OCI-M2 (cell line): ENCODE results near the gene APAF1.
"Not testable (repeated sequence)": the region's sequence is repeated elsewhere in the genome, so short reads cannot be mapped to it uniquely, and the experiment has no call there.

Experiments
- DNase-seq: peaks from one replicate; lab custom pipeline; 2025; ENCODE audit not compliant: unreplicated experiment; lab: John Stamatoyannopoulos, UW

The APAF1 gene

DNA sequence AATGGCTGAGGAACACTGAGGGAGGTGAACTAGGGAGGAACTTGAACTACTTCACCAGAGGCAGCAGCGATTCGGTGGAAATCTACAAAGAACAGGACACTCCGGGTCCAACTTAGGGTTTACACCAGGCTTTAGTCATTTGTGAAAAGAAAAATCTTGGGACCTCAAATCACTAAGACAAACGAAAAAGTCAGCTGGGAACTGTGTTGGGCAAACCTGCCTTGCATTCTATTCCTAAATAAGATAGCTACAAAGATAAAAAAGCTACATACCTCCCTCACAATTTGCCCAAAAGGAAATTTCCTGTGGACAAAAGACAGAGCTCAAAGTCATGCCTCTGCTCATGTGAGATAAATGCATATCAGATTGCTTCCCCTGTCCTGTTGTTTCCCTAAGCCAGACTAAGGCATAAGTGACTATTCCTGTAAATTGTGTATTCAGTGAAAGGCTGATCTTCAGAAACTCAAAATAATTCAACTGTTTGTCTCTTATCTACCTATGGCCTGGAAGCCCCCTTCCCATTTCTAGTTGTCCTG lies 106.6 kb downstream of the APAF1 start:
- no peak for DNase-seq

- no peak for DNase-seq
These were observed 107.6 kb downstream of the APAF1 start for GRCh38 chr12:98752726-98753125.

DNA sequence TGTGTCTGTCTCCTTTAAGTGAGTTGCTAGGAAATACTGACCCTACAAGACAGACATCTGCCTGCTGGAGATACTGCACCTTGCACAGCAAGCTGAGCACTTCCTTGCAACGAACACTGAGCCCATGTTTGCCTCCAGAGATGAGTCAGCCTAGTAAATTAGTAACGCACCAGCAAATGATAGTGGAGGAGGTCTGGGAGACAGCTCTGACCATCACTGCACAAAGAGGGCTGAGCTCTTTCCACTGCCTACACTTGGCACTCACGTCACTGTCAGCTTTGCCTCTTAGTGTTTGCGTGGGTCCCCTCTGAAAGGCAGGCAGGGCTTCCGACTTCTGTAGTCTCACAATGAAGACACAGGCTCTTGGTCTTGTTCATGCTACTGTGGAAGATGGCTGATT lies 109.0 kb downstream of the APAF1 start:
- DNase-seq = no peak

DNA sequence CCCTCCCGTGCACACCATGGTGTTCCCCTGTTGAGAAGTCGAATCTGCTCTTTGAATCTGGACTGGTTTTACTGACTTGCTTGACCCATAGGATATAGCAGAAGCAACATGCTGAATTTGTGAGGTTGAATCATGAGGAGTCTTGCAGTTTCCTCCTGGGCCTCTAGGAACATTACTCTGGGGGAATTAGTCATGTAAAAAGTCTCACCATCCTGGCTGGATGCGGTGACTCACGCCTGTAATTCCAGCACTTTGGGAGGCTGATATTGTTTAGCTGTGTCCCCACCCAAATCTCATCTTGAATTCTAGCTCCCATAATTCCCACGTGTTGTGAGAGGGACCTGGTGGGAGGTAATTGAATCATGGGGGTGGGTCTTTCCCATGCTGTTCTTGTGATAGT lies 110.8 kb downstream of the APAF1 start:
- DNase-seq = not testable (repeated sequence)

GRCh38 chr12:98757455-98757854 lies 112.4 kb downstream of the APAF1 start:
- DNase-seq = no peak

- no peak for DNase-seq
These were observed 113.2 kb downstream of the APAF1 start for GRCh38 chr12:98758331-98758730.

DNA sequence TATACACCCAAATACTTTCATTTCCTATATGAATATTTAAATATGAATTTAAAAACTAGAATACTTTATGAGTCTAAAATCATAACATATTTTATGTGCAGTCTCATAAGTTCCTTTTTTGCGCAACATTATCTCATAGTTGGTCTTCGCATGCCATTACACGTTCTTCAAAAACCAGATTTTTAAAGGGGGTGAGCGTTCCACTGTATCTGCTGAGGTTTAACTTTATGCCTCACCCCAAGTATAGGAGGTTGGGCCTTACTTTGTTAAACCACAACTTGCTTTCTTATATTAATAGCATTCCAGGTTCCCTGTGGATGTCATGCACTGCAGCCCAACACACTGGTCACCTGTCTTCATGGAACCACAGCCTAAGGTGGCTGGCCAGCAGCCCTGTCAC lies 118.6 kb downstream of the APAF1 start:
- DNase-seq = no peak

GRCh38 chr12:98767248-98767647 lies 122.2 kb downstream of the APAF1 start:
- DNase-seq = no peak

DNA sequence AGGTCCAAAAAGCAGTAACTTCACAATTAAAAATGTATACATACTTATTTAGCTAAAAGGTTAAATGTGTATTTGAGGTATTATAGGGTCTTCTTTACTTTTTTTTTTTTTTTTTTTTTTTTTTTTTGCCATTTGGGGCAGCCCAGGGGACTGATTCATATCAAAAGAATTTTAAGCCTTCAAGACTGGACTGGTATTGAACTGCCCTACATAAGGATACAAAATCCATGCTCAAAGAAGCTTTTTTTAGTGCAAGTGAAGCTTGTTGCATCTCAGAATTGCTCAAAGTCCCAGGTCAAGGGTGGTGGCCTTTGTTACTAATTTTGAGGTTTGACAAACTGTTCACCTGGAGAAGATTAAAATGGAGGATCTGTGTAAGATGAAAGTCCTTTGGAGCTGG lies 124.0 kb downstream of the APAF1 start:
- no peak for DNase-seq

- DNase-seq = no peak
These were observed 125.1 kb downstream of the APAF1 start for GRCh38 chr12:98770230-98770629.

- no peak for DNase-seq
These were observed 127.0 kb downstream of the APAF1 start for GRCh38 chr12:98771811-98772752.

DNA sequence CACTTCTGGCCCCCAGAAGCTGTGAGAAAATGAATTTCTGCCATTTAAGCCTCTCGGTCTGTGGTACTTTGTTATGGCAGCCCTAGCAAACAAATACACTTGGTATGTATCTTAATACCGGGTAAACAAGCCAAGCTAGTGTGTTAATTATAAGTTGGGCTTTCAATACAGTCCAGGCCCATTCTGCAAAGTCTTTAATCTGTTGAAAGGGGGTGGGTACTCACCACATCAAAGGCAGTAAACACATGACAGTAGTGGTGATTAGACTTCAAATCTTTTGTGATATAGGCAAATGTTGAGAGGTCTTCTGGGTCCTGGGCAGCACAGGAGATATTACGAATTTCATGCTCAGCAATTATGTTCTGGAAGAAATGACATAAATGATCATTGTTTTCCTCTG lies 127.7 kb downstream of the APAF1 start:
- no peak for DNase-seq

DNA sequence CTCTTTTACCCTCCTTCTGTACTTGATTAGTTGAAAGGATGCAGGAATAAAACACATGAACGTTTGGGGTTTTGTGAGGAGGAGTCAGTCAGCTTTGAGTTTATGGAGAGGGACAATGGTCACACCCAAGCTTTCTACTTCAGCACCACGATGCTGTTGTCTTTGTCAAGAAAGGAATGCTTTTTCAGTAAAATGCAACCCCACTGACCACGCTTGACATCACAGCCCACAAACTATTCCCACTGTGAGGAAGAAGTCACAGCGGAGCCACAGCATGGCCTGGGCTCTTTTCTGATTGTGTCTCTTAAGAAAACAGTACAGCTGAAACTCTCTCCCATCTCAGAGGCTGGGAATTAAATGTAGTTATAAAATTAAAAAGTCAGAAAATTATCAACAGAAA lies 135.2 kb downstream of the APAF1 start:
- DNase-seq = no peak

- DNase-seq = no peak
These were observed 138.3 kb downstream of the APAF1 start for GRCh38 chr12:98783420-98783819.
